ENCODE results near the gene FAM13C. TPM values are rescaled to one million over a fixed set of nuclear protein-coding genes. Genes with fewer than 3 reads are reported as not detected.
"Not testable (repeated sequence)": the region's sequence is repeated elsewhere in the genome, so short reads cannot be mapped to it uniquely, and the experiment has no call there.

The FAM13C gene
- total RNA-seq = 2.1 TPM

GRCh38 chr10:59362144-59362958, at the start of gene FAM13C:
Gene FAM13C, minus strand, starts transcription at chr10:59362549. Its CDS starts 89 bp downstream, at chr10:59362460.
- peak; percentile 76 for ATAC-seq

- no peak for ATAC-seq
Measured at GRCh38 chr10:59405235-59405634, 42.9 kb upstream of the FAM13C start.

- ATAC-seq = no peak
Measured at GRCh38 chr10:59400214-59400613, 37.9 kb upstream of the FAM13C start.

GRCh38 chr10:59399329-59399728, 37.0 kb upstream of the FAM13C start:
- not testable (repeated sequence) for ATAC-seq

- no peak for ATAC-seq
Measured at GRCh38 chr10:59397961-59398360, 35.6 kb upstream of the FAM13C start.

GRCh38 chr10:59395984-59396383, 33.6 kb upstream of the FAM13C start:
- ATAC-seq = no peak

- no peak for ATAC-seq
Measured at GRCh38 chr10:59393349-59393748, 31.0 kb upstream of the FAM13C start.

GRCh38 chr10:59391060-59391459, 28.7 kb upstream of the FAM13C start:
- ATAC-seq = no peak

- ATAC-seq = no peak
Measured at GRCh38 chr10:59388671-59388976, 26.3 kb upstream of the FAM13C start.

- ATAC-seq = no peak
Measured at GRCh38 chr10:59387951-59388670, 25.8 kb upstream of the FAM13C start.

- ATAC-seq = no peak
Measured at GRCh38 chr10:59384761-59385160, 22.4 kb upstream of the FAM13C start.

- no peak for ATAC-seq
Measured at GRCh38 chr10:59383908-59384307, 21.6 kb upstream of the FAM13C start.

- ATAC-seq = no peak
Measured at GRCh38 chr10:59383436-59383835, 21.1 kb upstream of the FAM13C start.

- ATAC-seq = no peak
Measured at GRCh38 chr10:59382831-59383295, 20.5 kb upstream of the FAM13C start.

- ATAC-seq = no peak
Measured at GRCh38 chr10:59381687-59382086, 19.3 kb upstream of the FAM13C start.

- peak; percentile 52 for ATAC-seq
Measured at GRCh38 chr10:59376846-59377245, 14.5 kb upstream of the FAM13C start.

GRCh38 chr10:59375990-59376389, 13.6 kb upstream of the FAM13C start:
- no peak for ATAC-seq

GRCh38 chr10:59374916-59375315, 12.6 kb upstream of the FAM13C start:
- ATAC-seq = no peak

- ATAC-seq = no peak
Measured at GRCh38 chr10:59373071-59373470, 10.7 kb upstream of the FAM13C start.

GRCh38 chr10:59372543-59372942, 10.2 kb upstream of the FAM13C start:
- ATAC-seq = no peak

GRCh38 chr10:59366290-59366689, 3.9 kb upstream of the FAM13C start:
- no peak for ATAC-seq

- no peak for ATAC-seq
Measured at GRCh38 chr10:59363446-59363958, 1.2 kb upstream of the FAM13C start.

GRCh38 chr10:59362959-59363381, 621 bp upstream of the FAM13C start:
- ATAC-seq = peak; percentile 83

- peak; percentile 53 for ATAC-seq
Measured at GRCh38 chr10:59361663-59362143, 646 bp downstream of the FAM13C start.

All from esophagus mucosa (tissue), 1 donor.